Loucy (cell line): Measurements from ENCODE around the gene NFKBIA.

ENCODE experiments used
- CTCF ChIP-seq: fragments of 200-600 bp; sonication (generic); conservative IDR thresholded peaks from 2 replicates; pipeline ENCODE4 v1.5.1; 2014; ENCODE audit warnings: mild to moderate bottlenecking, antibody characterized with exemption, low read length
- EZH2phosphoT487 ChIP-seq: fragments of 200-600 bp; IDR thresholded peaks from 2 replicates; pipeline ENCODE4 v1.6.1; 2018; ENCODE audit warnings: antibody characterized with exemption, mild to moderate bottlenecking, moderate library complexity, borderline replicate concordance

GRCh38 chr14:35394326-35395013 lies 10.1 kb downstream of the NFKBIA start:
- TF ChIP-seq CTCF (no peak), EZH2phosphoT487 (no peak)
